ENCODE results near the gene LAP3.
A peak's percentile ranks its signal among the peaks of the same experiment; 100 is the strongest.
"Not testable (repeated sequence)": the region's sequence is repeated elsewhere in the genome, so short reads cannot be mapped to it uniquely, and the experiment has no call there.

Gene LAP3

DNA sequence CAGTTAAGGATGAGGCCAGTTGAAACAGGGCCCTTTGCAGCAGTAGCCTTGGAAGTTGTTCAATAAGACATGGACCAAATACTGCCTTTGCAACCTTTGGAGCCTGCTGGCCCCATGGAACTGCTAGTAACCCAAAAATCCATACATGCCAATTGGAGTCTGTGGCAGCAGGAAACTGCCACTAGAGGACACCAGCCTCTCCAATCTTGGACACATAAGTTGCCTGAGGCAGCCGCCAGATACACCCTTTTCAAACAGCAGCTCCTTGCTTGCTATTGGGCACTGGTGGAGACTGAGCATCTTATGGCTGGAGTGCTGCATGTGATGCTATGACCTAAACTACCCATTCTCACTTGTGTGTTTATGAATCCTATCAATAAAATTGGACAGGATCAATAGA, 14.8 kb upstream of the LAP3 start:
- no peak for DNase-seq

DNA sequence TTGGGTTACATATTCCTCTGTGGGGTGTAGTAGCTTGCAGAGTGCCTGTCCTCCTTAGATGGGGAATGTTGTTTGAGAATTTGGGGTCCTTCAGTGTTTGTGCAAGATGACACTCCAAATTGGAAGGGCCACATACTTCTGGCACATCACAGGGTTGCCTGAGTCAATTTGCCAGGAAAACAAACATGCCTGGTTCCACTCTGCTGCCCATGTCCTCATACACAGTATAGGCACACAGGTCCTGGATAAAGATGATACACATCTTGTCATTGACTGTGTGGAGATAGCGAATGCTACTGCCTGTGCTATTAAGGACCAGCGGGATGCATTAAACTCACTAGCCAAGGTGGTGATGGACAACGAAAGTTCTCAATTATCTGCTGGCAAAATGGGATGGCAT, 11.2 kb upstream of the LAP3 start:
- no peak for DNase-seq

DNA sequence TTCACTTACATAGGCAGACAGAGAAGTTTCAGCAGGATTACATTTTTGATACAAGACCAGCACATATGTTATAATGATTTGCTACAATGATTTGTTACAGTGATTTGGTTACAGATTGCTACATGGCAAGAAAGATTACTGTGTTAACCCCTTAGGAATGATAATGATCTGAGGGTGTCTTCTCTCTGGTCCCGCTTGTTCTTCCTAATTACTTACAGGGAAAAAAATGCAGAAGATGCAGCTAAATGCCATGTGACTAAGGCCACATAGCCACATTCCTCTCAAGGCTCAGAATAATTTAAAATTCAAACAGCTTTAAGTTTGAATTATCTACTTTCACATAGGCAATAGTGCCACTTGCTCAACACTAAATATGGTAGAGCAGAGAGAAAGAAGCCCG, 9.7 kb upstream of the LAP3 start:
- no peak for DNase-seq

DNA sequence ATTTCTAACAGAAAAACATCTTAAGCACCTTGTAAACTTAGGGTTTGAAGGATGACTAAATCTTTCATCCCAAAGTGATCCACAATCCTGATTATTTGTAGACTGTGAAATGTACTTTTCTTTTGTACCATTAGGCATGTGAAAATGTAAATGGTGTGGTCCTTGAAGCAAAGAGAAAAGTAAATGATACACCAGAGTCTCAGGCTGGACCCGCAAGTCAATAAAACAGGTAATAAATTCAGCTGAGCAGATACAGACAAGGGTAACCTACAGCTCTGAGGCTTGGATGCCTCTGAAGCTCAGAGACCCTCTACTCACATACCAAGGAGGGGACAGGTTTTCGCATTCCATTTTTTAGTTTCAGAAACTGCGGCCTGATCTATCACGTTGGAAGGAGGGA, 2.8 kb upstream of the LAP3 start:
- DNase-seq: no peak

DNA sequence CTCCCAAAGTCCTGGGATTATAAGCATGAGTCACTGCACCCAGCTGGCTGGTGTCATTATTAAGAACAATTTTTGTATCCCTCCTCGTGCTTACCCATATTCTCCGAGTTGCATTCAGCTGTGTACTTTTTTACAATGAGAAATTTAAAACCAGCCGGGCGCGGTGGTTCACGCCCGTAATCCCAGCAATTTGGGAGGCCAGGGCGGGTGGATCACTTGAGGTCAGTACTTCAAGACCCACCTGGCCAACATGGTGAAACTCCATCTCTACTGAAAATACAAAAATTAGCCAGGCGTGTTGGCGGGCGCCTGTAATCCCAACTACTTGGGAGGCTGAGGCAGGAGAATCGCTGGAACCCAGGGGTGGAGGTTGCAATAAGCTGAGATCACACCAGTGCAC, 1.8 kb upstream of the LAP3 start:
- not testable (repeated sequence) for DNase-seq

DNA sequence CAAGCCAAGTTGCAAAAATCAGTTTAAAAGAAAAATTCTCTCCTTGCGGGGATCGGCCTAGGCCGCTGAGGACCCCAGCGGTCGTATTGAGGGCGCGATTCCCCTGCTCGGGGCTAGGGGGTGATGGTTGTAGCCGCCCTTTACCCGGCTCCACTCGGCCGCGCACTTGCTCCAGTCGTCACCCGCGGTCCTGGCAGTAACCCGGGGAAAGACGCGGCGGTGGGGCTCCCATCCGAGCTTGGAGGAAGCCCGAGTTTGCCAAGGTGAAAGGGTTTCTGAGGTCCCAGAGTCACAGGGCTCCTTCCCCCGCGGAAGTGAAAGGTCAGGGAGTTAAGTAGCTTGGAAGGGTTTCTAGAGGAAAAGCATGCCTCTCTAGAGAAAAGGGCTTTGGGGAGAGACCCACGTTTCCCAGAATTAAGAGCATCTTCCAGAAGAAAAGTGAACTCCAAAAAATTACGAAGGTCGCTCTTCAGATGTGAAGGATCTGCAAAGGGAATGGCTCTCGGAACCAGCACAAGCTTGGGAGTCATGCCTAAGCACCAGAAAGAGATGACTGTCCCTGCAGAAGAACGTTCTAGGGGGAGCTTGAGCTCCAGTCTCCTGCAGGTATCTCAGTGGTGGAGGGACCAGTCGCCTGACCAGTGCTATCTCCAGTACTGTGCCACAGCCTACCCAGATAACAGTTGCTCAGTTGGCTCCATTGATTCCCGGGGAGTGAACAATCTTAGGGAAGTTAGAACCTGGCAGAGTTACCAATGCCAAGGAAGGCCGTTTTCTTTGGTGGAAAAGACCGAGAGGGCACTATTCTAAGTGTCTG, 875 bp downstream of the LAP3 start:
- no peak for DNase-seq

DNA sequence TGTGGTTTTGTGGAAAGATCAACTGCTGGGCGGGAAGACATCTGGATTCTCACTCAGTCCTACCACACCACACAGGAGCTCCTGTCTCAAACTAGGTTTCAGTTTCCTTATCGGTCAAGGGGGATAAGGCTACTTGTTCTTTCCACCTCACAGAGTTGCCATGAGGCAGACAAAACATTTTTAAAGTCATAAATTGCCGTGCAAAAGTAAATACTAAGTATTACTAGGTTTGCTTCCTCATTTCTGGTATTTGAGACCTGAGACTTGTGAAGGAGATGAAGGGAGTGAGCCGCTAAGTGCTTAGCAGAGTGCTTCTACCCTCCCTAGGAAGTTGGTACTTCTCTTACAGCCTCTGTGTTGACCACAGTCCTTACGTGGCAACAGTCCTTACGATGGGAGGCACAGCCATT, 1.5 kb downstream of the LAP3 start:
- DNase-seq: no peak

DNA sequence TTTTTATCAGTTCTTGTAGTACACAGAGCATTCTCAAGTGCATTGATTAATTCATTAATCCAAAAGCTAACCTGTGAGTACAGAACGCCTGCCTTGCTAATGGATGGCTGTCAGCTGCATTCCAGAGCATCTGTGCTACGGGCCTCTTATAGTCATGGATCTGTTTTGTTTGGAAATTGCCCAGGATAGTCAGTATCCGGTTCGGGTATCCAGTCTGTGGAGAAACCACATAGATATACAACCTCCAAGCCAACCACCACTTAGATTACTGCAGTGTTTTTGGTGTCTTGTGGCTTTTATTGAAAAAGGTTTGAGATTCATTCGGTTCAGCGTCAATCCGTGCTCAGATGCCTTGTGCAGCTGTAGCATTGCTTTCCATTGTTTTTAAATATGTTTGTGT, 4.0 kb downstream of the LAP3 start:
- no peak for DNase-seq

DNA sequence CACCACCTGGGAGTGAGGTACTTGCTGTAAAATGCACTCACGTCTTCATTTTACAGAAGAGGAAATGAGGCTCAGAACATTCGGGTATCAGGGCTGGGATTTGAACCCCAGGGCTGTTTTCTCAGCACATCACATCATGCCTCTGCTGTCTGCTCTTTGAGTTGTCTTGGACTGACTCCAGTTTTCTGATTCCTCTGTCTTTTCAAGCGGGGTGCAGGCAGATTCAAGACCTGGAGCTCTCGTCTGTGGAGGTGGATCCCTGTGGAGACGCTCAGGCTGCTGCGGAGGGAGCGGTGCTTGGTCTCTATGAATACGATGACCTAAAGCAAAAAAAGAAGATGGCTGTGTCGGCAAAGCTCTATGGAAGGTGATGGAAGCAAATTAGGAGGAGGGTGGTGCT, 6.3 kb downstream of the LAP3 start:
- no peak for DNase-seq

DNA sequence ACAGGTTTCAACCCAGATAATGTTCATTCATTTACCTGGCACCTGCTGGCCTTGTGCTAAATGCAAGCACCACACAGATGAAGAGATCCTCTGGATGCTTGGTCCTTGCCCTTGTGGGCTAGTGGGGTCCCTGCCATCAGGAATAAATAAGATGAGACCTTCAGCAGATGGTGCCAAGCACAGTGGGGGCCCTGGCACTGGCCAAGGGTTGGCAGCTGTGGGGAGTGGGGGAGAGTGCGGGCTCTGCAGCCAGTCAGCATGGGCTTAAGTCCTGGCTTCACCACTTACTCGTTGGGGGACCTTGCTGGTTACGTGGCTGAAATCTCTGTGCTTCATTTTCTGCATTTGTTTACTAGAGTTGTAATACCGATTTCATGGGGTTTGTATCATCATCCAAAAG, 6.9 kb downstream of the LAP3 start:
- DNase-seq: no peak

DNA sequence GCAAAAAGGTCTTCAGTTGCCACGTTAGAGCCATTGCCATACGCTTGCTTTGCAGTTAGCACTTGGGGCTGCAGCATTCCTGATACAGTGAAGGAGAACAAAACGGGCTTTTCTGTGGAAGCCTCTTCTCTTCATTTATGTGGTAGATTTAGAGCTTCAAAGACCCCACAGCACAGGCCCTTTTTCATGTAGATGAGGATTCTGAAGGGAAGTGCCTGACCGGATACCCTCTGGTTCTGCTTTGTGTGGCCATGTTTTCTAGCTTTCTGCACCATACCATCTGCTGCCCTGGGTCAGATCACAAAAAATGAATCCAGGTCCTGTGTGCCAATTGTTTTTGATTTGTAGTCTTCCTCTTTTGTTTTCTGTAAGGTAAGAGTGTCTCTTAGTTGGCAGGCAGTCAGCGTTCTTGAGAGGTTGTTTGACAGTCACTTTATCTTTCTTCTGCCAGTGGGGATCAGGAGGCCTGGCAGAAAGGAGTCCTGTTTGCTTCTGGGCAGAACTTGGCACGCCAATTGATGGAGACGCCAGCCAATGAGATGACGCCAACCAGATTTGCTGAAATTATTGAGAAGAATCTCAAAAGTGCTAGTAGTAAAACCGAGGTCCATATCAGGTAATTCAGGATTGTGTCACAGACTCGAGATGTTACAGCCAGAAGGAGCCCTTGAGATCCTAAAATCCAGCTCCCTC, 7.7 kb downstream of the LAP3 start:
- no peak for DNase-seq

DNA sequence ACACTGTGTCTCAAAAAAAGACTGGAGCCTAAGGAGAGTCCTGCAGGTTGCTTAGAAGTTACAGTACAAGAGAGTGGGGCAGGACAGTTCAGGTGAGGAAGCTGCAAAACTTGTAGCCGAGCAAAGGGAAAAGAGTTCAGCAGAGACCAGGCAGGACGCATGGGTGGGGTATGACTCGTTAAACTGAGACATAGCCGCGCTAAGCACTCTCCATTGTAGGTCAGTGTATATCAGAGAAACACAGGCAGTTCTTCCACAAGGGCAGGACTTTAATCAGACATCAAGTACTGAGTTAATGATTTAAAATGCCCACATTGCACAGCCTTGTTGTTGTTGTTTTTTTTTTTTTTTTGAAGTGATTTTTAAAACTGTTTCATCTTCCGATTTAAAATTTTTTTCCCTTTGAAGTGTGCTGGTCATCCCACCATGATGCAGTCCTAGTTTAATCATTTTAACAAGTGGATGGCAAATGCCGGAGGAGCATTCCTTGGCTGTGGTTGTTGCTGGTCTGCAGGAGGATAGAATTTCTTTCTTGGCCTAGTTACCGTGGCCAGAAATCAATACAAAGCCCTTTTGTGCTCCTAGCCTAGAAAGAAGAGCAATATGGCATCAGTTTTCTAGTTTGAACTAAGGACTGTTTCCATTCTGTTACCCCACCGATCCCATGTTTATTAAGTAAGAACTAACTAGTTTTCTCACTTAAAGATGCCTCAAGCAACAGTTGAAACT, 10.3 kb downstream of the LAP3 start:
- DNase-seq: no peak

DNA sequence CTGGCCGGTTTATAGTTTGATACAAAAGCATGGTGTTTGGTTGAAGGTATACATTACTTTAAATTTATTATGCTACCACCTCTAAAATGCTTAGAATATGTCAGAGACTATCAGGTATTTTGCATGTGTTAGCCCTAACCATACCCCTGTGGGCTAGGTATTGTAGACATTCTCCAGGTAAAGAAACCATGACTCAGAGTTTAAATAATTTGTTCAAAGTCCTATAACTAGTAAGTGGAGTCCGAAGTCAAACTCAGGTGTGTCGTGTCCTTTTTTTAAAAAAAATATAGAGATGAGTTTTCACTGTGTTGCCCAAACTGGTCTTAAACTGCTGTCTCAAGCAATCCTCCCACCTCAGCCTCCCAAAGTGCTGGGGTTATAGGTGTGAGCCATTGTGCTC, 12.4 kb downstream of the LAP3 start:
- DNase-seq: no peak

DNA sequence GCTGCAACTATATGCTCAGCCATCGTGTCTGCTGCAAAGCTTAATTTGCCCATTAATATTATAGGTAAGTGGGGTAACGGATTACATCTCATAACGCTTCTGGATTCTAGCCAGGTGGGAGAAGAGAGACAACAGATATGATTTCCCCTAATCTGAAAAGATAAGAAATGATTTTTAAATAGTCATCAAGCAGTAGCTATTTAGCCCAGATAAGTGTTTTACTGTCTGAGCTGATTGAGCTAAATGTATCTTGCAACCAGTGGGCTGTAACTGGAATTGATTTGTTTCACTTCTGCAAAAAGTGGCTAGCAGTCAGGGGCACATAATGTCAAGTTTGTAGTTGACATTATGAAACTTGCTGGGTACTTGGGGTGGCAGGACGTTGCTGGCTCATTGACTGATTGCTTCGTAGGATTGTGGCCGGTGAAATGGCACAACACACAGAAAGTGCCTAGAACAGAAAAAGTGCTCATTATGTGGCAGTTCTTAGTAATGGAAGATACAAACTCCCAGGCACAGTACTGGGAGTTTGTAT, 18.5 kb downstream of the LAP3 start:
- no peak for DNase-seq

DNA sequence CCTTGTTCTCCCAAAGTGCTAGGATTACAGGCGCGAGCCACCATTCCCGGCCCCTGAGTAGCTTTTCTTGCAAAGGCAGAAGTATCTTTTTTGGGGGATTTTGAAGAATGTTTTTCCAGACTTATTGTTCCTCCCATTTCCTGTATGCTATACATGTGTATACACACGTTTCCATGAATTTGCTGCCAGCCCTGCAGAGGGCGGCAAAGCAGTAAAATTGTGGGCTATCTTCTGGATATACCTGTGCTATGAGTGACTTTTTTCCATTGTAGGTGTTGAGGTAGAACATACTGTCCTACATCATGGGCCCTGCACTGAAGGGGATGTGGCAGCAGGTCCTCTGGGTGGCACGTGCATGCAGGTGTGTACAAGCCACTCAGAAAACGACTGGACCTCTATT, 20.5 kb downstream of the LAP3 start:
- peak; percentile 21 to 38 for DNase-seq

DNA sequence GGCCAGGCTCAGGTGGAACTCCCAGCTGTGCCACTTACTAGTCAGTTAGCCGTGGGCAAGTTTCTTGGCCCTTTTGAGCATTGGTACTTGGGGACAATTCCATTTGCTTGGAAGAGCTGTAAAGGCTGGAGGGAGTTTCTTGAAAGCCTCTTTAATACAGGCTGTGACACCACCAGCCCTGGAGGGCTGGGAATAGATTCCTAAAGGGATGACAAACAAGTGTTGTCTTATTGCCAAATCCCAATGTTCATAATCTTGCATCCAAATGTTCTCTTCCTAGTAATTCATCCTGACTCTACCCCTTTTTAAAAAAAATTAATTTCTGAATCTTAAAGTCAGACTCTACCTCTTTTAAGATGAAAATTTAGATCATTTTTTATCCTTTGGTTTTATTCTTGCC, 22.8 kb downstream of the LAP3 start:
- DNase-seq: no peak

DNA sequence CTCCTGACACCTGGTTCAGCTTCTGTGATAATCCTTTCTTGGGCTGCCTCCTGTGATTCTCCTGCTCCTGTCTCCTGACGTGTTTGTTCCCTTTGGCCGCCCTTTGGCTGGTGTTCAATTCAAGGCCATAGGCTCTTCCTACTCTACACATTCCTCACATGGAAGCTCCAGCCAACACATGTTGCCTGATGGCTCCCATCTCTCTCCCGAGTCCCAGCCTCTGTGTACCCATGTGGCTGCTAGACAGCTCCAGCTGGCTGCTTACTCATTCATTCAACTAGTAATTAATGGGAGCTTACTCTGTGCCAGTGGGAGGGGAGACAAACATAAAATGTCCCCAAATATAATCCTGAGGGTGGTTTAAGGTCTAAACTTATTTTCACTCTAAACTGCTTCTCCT, 28.2 kb downstream of the LAP3 start:
- no peak for DNase-seq

DNA sequence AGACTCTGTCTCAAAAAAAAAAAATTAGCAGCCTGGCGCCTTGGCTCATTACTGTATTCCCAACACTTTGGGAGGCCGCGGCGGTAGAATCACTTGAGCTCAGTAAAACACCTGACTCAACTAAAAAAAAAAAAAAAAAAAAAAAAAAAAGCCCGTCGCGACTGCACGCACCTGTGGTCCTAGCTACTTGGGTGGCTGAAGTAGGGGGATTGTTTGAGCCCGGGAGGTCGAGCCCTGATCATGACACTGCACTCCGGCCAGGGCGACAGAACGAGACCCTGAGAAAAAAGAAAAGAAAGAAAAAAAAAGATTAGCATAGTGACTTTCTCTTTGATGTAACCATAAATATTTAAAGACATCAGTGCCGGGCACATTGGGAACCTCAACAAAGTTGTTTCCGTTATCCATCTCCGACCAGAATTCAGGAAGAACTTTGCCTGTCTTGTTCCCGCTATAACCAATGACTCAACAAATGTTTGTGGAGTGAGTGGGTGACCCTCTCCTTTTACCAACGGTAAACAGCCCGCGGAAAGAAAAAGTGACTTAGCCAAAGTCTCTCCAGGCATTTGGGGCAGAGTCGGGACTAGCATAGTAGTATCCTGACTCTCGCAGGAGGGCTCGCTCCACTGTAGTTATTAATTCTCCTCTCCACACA, 36.9 kb downstream of the LAP3 start:
- no peak for DNase-seq

DNA sequence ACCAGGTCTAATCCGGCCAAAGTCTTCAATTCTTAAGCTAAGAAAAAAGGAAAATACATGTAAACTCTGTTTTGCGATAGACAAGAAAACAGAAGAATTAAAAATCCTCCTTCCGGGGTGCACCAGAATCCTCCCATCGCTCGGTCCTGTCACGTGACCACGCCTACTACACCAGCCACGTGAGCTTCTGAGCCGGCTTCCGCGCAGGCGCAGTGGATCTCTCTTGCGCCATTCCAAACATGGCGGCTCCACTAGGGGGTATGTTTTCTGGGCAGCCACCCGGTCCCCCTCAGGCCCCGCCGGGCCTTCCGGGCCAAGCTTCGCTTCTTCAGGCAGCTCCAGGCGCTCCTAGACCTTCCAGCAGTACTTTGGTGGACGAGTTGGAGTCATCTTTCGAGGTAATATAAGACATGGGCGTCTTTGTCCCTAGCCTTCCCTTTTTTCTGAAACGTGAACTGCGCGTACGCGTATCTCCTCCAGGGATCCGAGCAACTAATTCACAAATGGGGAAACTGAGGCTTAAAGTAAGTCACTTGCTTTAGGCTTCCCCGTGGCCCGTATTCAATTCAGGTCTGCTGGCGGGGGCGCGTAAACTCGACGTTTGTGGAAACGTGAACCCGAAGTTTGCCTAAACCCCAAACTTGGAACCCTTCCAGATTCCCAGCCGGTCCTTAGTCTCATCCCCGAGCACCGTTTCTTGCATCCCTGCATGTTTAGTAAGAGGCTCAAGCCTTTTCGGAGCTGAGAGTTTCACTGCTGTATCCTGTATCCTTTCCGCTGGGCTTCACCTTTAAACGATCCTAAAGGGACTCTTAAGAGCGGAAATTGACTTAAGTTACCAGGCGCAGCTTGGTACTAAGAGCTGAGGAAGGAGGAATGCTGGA, 37.7 kb downstream of the LAP3 start, which contains the start of gene MED28:
Gene MED28, plus strand, starts transcription at position 226 of the 884 bp plus-strand sequence. Its CDS starts 14 bp downstream, at position 240.
- DNase-seq: peak; percentile 97

DNA sequence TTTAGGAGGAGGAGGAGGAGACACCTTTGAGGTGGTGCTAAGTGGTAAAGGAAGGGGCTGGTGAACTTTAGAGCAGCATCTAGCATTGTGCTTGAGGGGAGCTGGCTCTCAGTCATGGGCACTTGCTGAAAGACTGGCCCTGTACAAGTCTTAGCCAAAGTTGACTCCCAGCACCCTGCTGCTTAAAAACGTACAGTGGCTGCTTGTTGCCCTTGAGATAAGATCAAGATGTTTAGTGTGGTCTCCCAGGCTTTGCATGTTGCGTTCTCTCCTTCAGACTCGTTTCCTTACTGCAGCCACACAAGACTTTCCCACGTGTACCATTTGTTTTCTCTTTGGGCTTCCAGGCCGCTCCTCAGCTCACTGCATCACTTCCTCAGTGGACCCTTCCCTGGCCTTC, 39.3 kb downstream of the LAP3 start:
- DNase-seq: no peak

DNA sequence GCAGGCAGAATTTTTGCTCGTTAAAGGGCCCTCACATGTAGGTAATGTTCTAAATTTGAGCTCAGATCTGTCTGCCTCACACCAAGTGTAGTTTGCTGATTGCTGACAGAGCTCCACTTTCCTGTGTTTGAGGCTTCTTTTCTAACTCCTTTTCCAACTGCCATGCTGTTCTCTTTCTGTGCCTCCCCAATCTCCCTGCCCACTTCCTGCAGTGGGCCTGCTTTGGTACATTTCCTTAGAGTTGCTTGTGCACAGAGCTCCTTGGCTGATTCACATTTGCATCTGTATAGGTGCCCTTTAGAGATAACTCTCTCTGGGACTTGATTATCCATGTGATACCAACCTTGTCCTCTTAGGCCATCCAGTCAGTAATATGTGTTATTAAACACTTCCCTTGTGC, 41.9 kb downstream of the LAP3 start:
- no peak for DNase-seq

All from NCI-H2081 (cell line).